ENCODE measurements around the gene KRABD2.

DNA sequence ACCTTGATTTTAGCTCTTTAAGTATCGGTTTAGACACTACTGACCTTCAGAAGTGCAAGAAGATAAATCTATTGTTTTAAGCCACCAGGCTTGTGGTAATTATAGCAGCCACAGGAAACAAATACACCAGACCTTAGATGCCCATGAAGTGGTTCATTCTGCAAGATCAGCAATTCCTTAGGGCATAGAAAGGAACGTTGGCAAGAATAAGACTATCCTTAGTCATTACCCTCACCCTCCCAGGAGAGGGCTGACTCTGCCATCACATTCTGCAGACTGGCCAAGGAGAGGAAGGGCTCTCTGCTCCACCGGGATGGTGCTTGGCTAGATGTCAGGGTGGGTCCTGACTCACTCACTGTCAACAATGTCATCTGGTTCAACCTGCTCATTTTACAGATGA is 45.1 kb upstream of the KRABD2 start:
- TF ChIP-seq PAX8 (IDR thresholded peaks at IDR 0.05) (no peak), JUND (IDR thresholded peaks at IDR 0.05; ENCODE audit: low read depth, low read length) (no peak), PRDM15 (CRISPR knock-in tag; IDR thresholded peaks at IDR 0.05) (no peak), EZH2 (IDR thresholded peaks at IDR 0.05; ENCODE audit: borderline replicate concordance, control insufficient read depth, low read depth, low read length) (no peak), ZNF274 (IDR thresholded peaks at IDR 0.05; ENCODE audit: insufficient read depth, insufficient read length) (no peak), USF1 (IDR thresholded peaks at IDR 0.05; ENCODE audit: borderline replicate concordance, extremely low read length, insufficient read depth, low read depth, low read length) (no peak), SREBF1 (IDR thresholded peaks at IDR 0.05; ENCODE audit: low read length) (no peak), POLR2AphosphoS5 (IDR thresholded peaks at IDR 0.05; ENCODE audit: low read length) (no peak)
- TF ChIP-seq, protein P1, sequence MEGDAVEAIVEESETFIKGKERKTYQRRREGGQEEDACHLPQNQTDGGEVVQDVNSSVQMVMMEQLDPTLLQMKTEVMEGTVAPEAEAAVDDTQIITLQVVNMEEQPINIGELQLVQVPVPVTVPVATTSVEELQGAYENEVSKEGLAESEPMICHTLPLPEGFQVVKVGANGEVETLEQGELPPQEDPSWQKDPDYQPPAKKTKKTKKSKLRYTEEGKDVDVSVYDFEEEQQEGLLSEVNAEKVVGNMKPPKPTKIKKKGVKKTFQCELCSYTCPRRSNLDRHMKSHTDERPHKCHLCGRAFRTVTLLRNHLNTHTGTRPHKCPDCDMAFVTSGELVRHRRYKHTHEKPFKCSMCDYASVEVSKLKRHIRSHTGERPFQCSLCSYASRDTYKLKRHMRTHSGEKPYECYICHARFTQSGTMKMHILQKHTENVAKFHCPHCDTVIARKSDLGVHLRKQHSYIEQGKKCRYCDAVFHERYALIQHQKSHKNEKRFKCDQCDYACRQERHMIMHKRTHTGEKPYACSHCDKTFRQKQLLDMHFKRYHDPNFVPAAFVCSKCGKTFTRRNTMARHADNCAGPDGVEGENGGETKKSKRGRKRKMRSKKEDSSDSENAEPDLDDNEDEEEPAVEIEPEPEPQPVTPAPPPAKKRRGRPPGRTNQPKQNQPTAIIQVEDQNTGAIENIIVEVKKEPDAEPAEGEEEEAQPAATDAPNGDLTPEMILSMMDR (IDR thresholded peaks at IDR 0.05 in 2 of 3, conservative IDR thresholded peaks at IDR 0.05 in 1 of 3; ENCODE audit: control insufficient read depth in 2 of 3, extremely low read depth in 1 of 3, insufficient read depth in 1 of 3, low read depth in 3 of 3, low read length in 3 of 3), result no peak

All from GM12878 (cell line).